ENCODE data around the gene PPM1N. TPM values are rescaled to one million over a fixed set of nuclear protein-coding genes. Genes with fewer than 3 reads are reported as not detected.

Gene PPM1N
- total RNA-seq, 1 experiment from 2014 or later: 1.2 TPM

DNA sequence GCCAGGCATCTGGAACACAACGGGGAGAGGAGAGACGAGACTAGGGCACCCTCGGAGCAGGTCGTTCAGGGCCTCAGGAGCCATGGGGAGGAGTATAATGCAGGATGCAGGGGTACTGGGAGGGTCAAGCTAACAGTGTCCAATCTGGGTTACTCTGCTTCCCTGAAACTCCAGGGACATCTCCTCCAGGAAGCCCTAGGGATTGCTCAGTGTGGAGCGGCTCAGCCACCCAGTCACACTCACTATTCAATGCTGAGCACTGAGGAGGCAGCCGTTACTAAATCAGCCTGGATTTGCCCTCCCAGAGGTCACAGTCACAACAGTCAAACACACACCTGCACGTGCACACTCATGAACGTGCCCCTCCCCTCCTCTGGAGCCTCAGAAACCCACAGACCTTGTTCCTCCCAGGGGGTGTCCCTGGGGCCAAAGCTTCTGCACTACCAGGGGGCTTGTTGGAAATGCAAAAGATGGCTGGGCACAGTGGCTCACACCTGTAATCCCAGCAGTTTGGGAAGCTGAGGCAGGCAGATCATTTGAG, 37.4 kb upstream of the PPM1N start:
- TF ChIP-seq, protein P1, sequence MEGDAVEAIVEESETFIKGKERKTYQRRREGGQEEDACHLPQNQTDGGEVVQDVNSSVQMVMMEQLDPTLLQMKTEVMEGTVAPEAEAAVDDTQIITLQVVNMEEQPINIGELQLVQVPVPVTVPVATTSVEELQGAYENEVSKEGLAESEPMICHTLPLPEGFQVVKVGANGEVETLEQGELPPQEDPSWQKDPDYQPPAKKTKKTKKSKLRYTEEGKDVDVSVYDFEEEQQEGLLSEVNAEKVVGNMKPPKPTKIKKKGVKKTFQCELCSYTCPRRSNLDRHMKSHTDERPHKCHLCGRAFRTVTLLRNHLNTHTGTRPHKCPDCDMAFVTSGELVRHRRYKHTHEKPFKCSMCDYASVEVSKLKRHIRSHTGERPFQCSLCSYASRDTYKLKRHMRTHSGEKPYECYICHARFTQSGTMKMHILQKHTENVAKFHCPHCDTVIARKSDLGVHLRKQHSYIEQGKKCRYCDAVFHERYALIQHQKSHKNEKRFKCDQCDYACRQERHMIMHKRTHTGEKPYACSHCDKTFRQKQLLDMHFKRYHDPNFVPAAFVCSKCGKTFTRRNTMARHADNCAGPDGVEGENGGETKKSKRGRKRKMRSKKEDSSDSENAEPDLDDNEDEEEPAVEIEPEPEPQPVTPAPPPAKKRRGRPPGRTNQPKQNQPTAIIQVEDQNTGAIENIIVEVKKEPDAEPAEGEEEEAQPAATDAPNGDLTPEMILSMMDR (IDR thresholded peaks at IDR 0.05; ENCODE audit: insufficient read depth in 1 of 2, low read depth in 1 of 2, low read length in 1 of 2, severe bottlenecking in 1 of 2, unreplicated experiment in 1 of 2): no peak
- ChIA-PET CTCF (interaction anchor here (1.4 to 1.6 kb wide), 2 partner anchors 20 to 21 kb away, joined by 3 read pairs; no protein-coding TSS in a partner anchor), POLR2A (no interaction called here)
- Mint-ChIP-seq H3K27ac (ENCODE audit: unreplicated experiment) (no peak overlapping the region), H3K4me3 (ENCODE audit: unreplicated experiment) (no peak overlapping the region), H3K9me3 (ENCODE audit: unreplicated experiment) (no peaks in the 10 kb centered on the region), H3K36me3 (ENCODE audit: insufficient read depth, unreplicated experiment) (peaks cover 4% of the 10 kb centered on the region), H3K4me1 (ENCODE audit: low read depth, unreplicated experiment) (peaks cover 6% of the 10 kb centered on the region), H3K27me3 (ENCODE audit: insufficient read depth, unreplicated experiment) (no peaks in the 10 kb centered on the region)
- BruUV-seq (replicated peaks): no TSS peak
- no peaks in the 10 kb centered on the region for H3K36me3 ChIP-seq (ENCODE audit: control insufficient read depth, insufficient read depth, low read length)
- H3K4me1 ChIP-seq: peaks cover 5% of the 10 kb centered on the region
- DNase-seq: no peak
- H3K27me3 ChIP-seq (replicated peaks; ENCODE audit: control insufficient read depth, insufficient read depth, low read length): no peaks in the 10 kb centered on the region
- H3K4me3 ChIP-seq (ENCODE audit: low read depth, low read length): no peak overlapping the region
- H3K9me3 ChIP-seq: no peaks in the 10 kb centered on the region
- intact Hi-C loops (cut with micrococcal nuclease; ENCODE audit: unreplicated experiment): no loop called here

DNA sequence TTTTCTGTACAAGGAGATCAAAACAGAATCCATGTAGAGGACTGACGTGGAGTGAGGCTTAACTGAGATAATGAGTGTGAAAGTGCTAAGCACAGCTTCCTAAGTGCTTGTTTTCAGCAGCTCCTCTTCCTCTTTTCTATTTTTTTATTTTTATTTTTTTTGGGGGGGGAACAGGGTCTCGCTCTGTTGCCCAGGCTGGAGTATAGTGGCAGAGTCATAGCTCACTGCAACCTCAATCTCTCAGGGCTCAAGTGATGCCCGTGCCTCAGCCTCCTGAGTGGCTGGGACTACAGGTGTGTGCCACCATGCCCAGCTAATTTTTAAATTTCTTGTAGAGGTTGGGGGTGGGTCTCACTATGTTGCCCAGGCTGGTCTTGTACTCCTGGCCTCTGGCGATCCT, 36.1 kb upstream of the PPM1N start:
- no peaks in the 10 kb centered on the region for H3K27me3 ChIP-seq (replicated peaks; ENCODE audit: control insufficient read depth, insufficient read depth, low read length)
- H3K9me3 ChIP-seq: no peaks in the 10 kb centered on the region
- Mint-ChIP-seq H3K9me3 (ENCODE audit: unreplicated experiment) (no peaks in the 10 kb centered on the region), H3K4me1 (ENCODE audit: low read depth, unreplicated experiment) (no peaks in the 10 kb centered on the region), H3K27ac (ENCODE audit: unreplicated experiment) (no peak overlapping the region), H3K36me3 (ENCODE audit: insufficient read depth, unreplicated experiment) (peaks cover 3% of the 10 kb centered on the region), H3K27me3 (ENCODE audit: insufficient read depth, unreplicated experiment) (no peaks in the 10 kb centered on the region), H3K4me3 (ENCODE audit: unreplicated experiment) (no peak overlapping the region)
- DNase-seq: no peak
- ChIA-PET POLR2A (no interaction called here), CTCF (interaction anchor here (0.6 to 1.6 kb wide), 3 partner anchors 20 to 308 kb away, joined by 3 to 8 read pairs (median 3); no protein-coding TSS in a partner anchor)
- TF ChIP-seq, protein P1 (IDR thresholded peaks at IDR 0.05; ENCODE audit: insufficient read depth in 1 of 2, low read depth in 1 of 2, low read length in 1 of 2, severe bottlenecking in 1 of 2, unreplicated experiment in 1 of 2): no peak
- H3K36me3 ChIP-seq (ENCODE audit: control insufficient read depth, insufficient read depth, low read length): no peaks in the 10 kb centered on the region
- intact Hi-C loops (cut with micrococcal nuclease; ENCODE audit: unreplicated experiment): no loop called here
- H3K4me1 ChIP-seq: no peaks in the 10 kb centered on the region
- BruUV-seq (replicated peaks): no TSS peak
- no peak overlapping the region for H3K4me3 ChIP-seq (ENCODE audit: low read depth, low read length)

DNA sequence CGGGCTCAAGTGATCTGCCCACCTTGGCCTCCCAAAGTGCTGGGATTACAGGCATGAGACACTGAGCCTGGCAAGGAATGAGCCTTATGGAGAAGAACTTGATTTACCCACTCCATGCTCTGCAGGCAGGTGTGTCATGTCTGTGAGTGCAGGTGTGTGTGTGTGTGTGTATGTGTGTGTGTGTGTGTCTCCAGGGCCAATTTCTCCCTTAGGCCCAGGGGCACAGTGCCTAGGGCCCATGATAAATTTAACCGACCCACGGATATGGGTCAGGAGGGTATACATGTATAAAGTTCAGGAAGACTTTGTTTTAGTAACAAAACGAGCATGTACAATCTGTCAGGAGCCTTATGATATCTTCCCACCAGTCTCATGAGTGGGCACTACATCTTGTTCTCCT, 35.0 kb upstream of the PPM1N start:
- Mint-ChIP-seq H3K4me3 (ENCODE audit: unreplicated experiment) (no peak overlapping the region), H3K27me3 (ENCODE audit: insufficient read depth, unreplicated experiment) (no peaks in the 10 kb centered on the region), H3K4me1 (ENCODE audit: low read depth, unreplicated experiment) (no peaks in the 10 kb centered on the region), H3K27ac (ENCODE audit: unreplicated experiment) (no peak overlapping the region), H3K36me3 (ENCODE audit: insufficient read depth, unreplicated experiment) (peaks cover 14% of the 10 kb centered on the region), H3K9me3 (ENCODE audit: unreplicated experiment) (no peaks in the 10 kb centered on the region)
- Histone ChIP-seq H3K4me3 (ENCODE audit: low read depth, low read length) (no peak overlapping the region), H3K4me1 (0 out of 2 replicates have a peak, but pooled peaks cover 2% of the 10 kb centered on the region), H3K27me3 (replicated peaks; ENCODE audit: control insufficient read depth, insufficient read depth, low read length) (no peaks in the 10 kb centered on the region), H3K36me3 (ENCODE audit: control insufficient read depth, insufficient read depth, low read length) (no peaks in the 10 kb centered on the region), H3K9me3 (no peaks in the 10 kb centered on the region)
- DNase-seq: no peak
- ChIA-PET POLR2A (interaction anchor here (0.6 kb wide), 1 partner anchor 308 kb away, joined by 3 read pairs; no protein-coding TSS in a partner anchor), CTCF (interaction anchor here (1.1 kb wide), 1 partner anchor 16 kb away, joined by 3 read pairs; no protein-coding TSS in a partner anchor)
- TF ChIP-seq, protein P1 (IDR thresholded peaks at IDR 0.05; ENCODE audit: insufficient read depth in 1 of 2, low read depth in 1 of 2, low read length in 1 of 2, severe bottlenecking in 1 of 2, unreplicated experiment in 1 of 2): no peak
- BruUV-seq (replicated peaks): no TSS peak
- intact Hi-C loops (cut with micrococcal nuclease; ENCODE audit: unreplicated experiment): no loop called here
